Ovary (tissue), 9 donors: ENCODE measurements around the gene GOLGA5. TPM values are rescaled to one million over a fixed set of nuclear protein-coding genes. Genes with fewer than 3 reads are reported as not detected.
"Not testable (repeated sequence)": the region's sequence is repeated elsewhere in the genome, so short reads cannot be mapped to it uniquely, and the experiment has no call there.

Source experiments
- DNase-seq, 5 donors: peaks; one replicate each; pipeline ENCODE4 v3.0.0-alpha.2; 2019 to 2020
- H3K27ac ChIP-seq, 2 donors: fragments of 200-600 bp; one replicate each; pipeline versions ENCODE4 v1.5.1 to v1.8.0; 2019 to 2022
- H3K27me3 ChIP-seq: fragments of 200-600 bp; one replicate; pipeline ENCODE4 v1.8.0; 2022
- H3K36me3 ChIP-seq: fragments of 200-600 bp; sonication (generic); one replicate; pipeline ENCODE4 v1.5.1; 2019
- H3K4me1 ChIP-seq: one replicate; pipeline ENCODE4 v1.8.1; 2013; ENCODE audit warnings: mild to moderate bottlenecking, moderate library complexity; ENCODE audit not compliant: insufficient read depth
- H3K4me3 ChIP-seq: fragments of 200-600 bp; sonication (generic); one replicate; pipeline ENCODE4 v1.5.1; 2017
- H3K9me3 ChIP-seq, 2 donors: fragments of 200-600 bp in 1 of 2; sonication (generic) in 1 of 2; one replicate each; pipeline versions ENCODE4 v1.5.1 to v1.8.1; 2013 to 2019; ENCODE audit warnings: mild to moderate bottlenecking in 1 of 2, moderate library complexity in 1 of 2
- CTCF ChIP-seq, 3 donors: fragments of 450-650 bp in 2 of 3; fragments of 200-600 bp in 1 of 3; IDR thresholded peaks; one replicate each; pipeline versions ENCODE4 v1.5.1 to v1.8.0; 2016 to 2022; ENCODE audit warnings: antibody characterized with exemption in 3 of 3, mild to moderate bottlenecking in 1 of 3
- EP300 ChIP-seq: sonication (generic); formaldehyde crosslinking; IDR thresholded peaks from one replicate; pipeline ENCODE4 v1.6.1; 2017; ENCODE audit warnings: antibody characterized with exemption
- POLR2A ChIP-seq: fragments of 450-650 bp; IDR thresholded peaks from one replicate; pipeline ENCODE4 v1.6.1; 2017; ENCODE audit warnings: antibody characterized with exemption, mild to moderate bottlenecking, moderate library complexity
- WGBS, 3 donors: extraction: QIAGEN DNeasy Blood & Tissue Kit in 1 of 3; methylation state at CpG; one replicate each; pipeline versions ENCODE4 v1.1.5 to v1.1.7; 2013 to 2017; 5-methylcytosine and 5-hydroxymethylcytosine counted together
- intact Hi-C, 4 donors: fragments of 100-400 bp; cut with DNase I; formaldehyde crosslinking; loops; one replicate each; pipeline versions ENCODE4 v1.11.0 to v1.15.1; 2022 to 2023
- polyA plus RNA-seq, 2 donors: library from polyadenylated mRNA; stranded (reverse); fragments of 200-250 nt in 1 of 2; fragments of 350-450 nt in 1 of 2; fragmentation: Illumina TruSeq in 1 of 2; extraction: RNeasy Lipid Tissue Mini Kit (QIAGEN cat#74804) in 1 of 2; gene quantifications; one replicate each; pipeline ENCODE4 v1.2.3, GENCODE V29; 2013 to 2014
- total RNA-seq, 7 donors: library from RNA; depleted of rRNA in 2 of 7; stranded (reverse); fragments of >200 nt in 2 of 7; fragmentation: NEBNext Ultra II Directional in 3 of 7; extraction: Animal tissue kit (Norgen Biotek cat#: 25700) in 3 of 7; gene quantifications; one replicate each; pipeline versions ENCODE4 v1.1.0 to v1.2.4, GENCODE V29; 2016 to 2023
- donor health status: DM: no; HTN: no; CAD: no; lungs with moderate emphysema.
- donor health status: DM: no; HTN: no; CAD: no.
- donor health status: Bipolar disorder and iron deficiency.
- donor health status: DM: yes; HTN: yes; CAD: no.
- donor health status: DM: no; HTN: no; CAD: no.
- donor health status: DM: yes; HTN: yes; CAD: no.

The GOLGA5 gene
- total and polyA plus RNA-seq, 9 donors: 19.6 to 31.2 (median 25.9) TPM

- Histone ChIP-seq H3K27ac (no peak overlapping the region), H3K4me3 (no peak overlapping the region), H3K27me3 (no peaks in the 10 kb centered on the region), H3K4me1 (peaks cover 5% of the 10 kb centered on the region), H3K9me3 (no peaks in the 10 kb centered on the region), H3K36me3 (no peaks in the 10 kb centered on the region)
- WGBS, 3 donors: 83 to 89% (median 84%) methylated on average over 4 of the region's 4 CpGs
- no peak for DNase-seq
- TF ChIP-seq EP300 (no peak), CTCF (IDR thresholded peaks at IDR 0.05) (no peak), POLR2A (no peak)
- intact Hi-C loops: no loop called here
Observed at GRCh38 chr14:92756446-92756845, 37.7 kb upstream of the GOLGA5 start.

GRCh38 chr14:92759300-92759678 is 34.8 kb upstream of the GOLGA5 start:
- TF ChIP-seq CTCF (IDR thresholded peaks at IDR 0.05) (no peak), EP300 (no peak), POLR2A (no peak)
- intact Hi-C loops: no loop called here
- Histone ChIP-seq H3K4me1 (no peaks in the 10 kb centered on the region), H3K4me3 (no peak overlapping the region), H3K27me3 (no peaks in the 10 kb centered on the region), H3K9me3 (no peaks in the 10 kb centered on the region), H3K27ac (no peak overlapping the region), H3K36me3 (no peaks in the 10 kb centered on the region)
- WGBS, 3 donors: 59 to 65% (median 64%) methylated on average over 4 of the region's 4 CpGs
- no peak for DNase-seq

- Histone ChIP-seq H3K27ac (no peak overlapping the region), H3K4me1 (no peaks in the 10 kb centered on the region), H3K4me3 (no peak overlapping the region), H3K27me3 (no peaks in the 10 kb centered on the region), H3K9me3 (no peaks in the 10 kb centered on the region), H3K36me3 (no peaks in the 10 kb centered on the region)
- 91 to 92% (median 91%) methylated on average over 12 of the region's 12 CpGs for WGBS, 3 donors
- intact Hi-C loops: no loop called here
- DNase-seq: no peak
- TF ChIP-seq EP300 (no peak), POLR2A (no peak), CTCF (IDR thresholded peaks at IDR 0.05) (no peak)
Observed at GRCh38 chr14:92759679-92760523, 34.2 kb upstream of the GOLGA5 start.

GRCh38 chr14:92760524-92760805 is 33.6 kb upstream of the GOLGA5 start:
- Histone ChIP-seq H3K4me3 (no peak overlapping the region), H3K4me1 (no peaks in the 10 kb centered on the region), H3K36me3 (no peaks in the 10 kb centered on the region), H3K27me3 (no peaks in the 10 kb centered on the region), H3K27ac (no peak overlapping the region), H3K9me3 (no peaks in the 10 kb centered on the region)
- 84 to 89% (median 88%) methylated on average over 7 of the region's 7 CpGs for WGBS, 3 donors
- intact Hi-C loops: no loop called here
- TF ChIP-seq POLR2A (no peak), EP300 (no peak), CTCF (IDR thresholded peaks at IDR 0.05) (no peak)
- no peak for DNase-seq

GRCh38 chr14:92763666-92764631 is 30.2 kb upstream of the GOLGA5 start:
- H3K27ac ChIP-seq, intact Hi-C loops, H3K4me1 ChIP-seq, H3K4me3 ChIP-seq, DNase-seq, H3K36me3 ChIP-seq, H3K27me3 ChIP-seq, H3K9me3 ChIP-seq: not testable (repeated sequence)
- 61 to 69% (median 63%) methylated on average over 4 to 5 of the region's 5 CpGs for WGBS, 3 donors

- H3K4me1 ChIP-seq, H3K4me3 ChIP-seq, H3K9me3 ChIP-seq, H3K27ac ChIP-seq, intact Hi-C loops, H3K27me3 ChIP-seq, H3K36me3 ChIP-seq, DNase-seq: not testable (repeated sequence)
- WGBS, 3 donors: 54 to 87% (median 72%) methylated on average over 1 of the region's 1 CpG
Observed at GRCh38 chr14:92768236-92768635, 25.9 kb upstream of the GOLGA5 start.
